ENCODE data around the gene E2F6.

Gene E2F6

GRCh38 chr2:11492720-11493119, 26.8 kb upstream of the E2F6 start:
- no peak for DNase-seq

- no peak for DNase-seq
Measured at GRCh38 chr2:11492244-11492643, 26.3 kb upstream of the E2F6 start.

GRCh38 chr2:11491348-11491933, 25.5 kb upstream of the E2F6 start:
- no peak for DNase-seq

GRCh38 chr2:11490194-11490593, 24.2 kb upstream of the E2F6 start:
- no peak for DNase-seq

GRCh38 chr2:11488809-11489208, 22.8 kb upstream of the E2F6 start:
- no peak for DNase-seq

GRCh38 chr2:11483806-11484617, 18.1 kb upstream of the E2F6 start:
- no peak for DNase-seq

- peak; percentile 74 for DNase-seq
Measured at GRCh38 chr2:11482473-11483035, 16.6 kb upstream of the E2F6 start.

- DNase-seq: no peak
Measured at GRCh38 chr2:11481789-11482472, 16.0 kb upstream of the E2F6 start.

- DNase-seq: no peak
Measured at GRCh38 chr2:11481426-11481788, 15.4 kb upstream of the E2F6 start.

GRCh38 chr2:11480859-11481258, 14.9 kb upstream of the E2F6 start:
- no peak for DNase-seq

- no peak for DNase-seq
Measured at GRCh38 chr2:11480406-11480805, 14.4 kb upstream of the E2F6 start.

GRCh38 chr2:11478899-11479605, 13.1 kb upstream of the E2F6 start:
- DNase-seq: no peak

GRCh38 chr2:11477994-11478393, 12.0 kb upstream of the E2F6 start:
- peak; percentile 89 for DNase-seq

GRCh38 chr2:11473659-11474433, 7.9 kb upstream of the E2F6 start:
- DNase-seq: no peak

- DNase-seq: no peak
Measured at GRCh38 chr2:11467749-11468148, 1.8 kb upstream of the E2F6 start.

GRCh38 chr2:11467129-11467649, 1.2 kb upstream of the E2F6 start:
- no peak for DNase-seq

GRCh38 chr2:11466307-11467128, 557 bp upstream of the E2F6 start:
- DNase-seq: peak; percentile 50

- no peak for DNase-seq
Measured at GRCh38 chr2:11465110-11465484, 864 bp downstream of the E2F6 start.

- no peak for DNase-seq
Measured at GRCh38 chr2:11459816-11460215, 6.1 kb downstream of the E2F6 start.

GRCh38 chr2:11458753-11459152, 7.2 kb downstream of the E2F6 start:
- DNase-seq: no peak

GRCh38 chr2:11457935-11458334, 8.0 kb downstream of the E2F6 start:
- no peak for DNase-seq
